ELR (cell line): ENCODE data around the gene PCDH9.

ENCODE experiments used
- DNase-seq: peaks from one replicate; pipeline ENCODE4 v3.0.0-alpha.2; 2015; ENCODE audit warnings: low read depth

The PCDH9 gene

DNA sequence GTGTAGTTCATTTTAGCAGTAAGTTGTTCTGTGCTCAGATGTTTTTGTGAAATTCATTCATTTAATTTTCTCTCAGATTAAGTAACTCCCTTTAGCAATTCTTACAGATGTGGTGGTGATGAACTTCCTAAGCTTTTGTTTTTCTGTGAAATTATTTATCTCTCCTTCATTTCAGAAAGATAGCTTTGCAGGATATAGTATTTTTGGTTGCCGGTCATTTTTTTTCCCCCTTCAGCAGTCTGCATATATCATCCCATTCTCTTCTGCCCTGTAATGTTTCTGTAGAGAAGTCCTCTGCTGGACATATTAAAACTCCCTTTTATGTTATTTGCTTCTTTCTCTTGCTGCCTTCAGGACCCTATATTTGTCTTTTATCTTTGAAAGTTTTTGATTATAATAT is 470.2 kb downstream of the PCDH9 start:
- no peak for DNase-seq

DNA sequence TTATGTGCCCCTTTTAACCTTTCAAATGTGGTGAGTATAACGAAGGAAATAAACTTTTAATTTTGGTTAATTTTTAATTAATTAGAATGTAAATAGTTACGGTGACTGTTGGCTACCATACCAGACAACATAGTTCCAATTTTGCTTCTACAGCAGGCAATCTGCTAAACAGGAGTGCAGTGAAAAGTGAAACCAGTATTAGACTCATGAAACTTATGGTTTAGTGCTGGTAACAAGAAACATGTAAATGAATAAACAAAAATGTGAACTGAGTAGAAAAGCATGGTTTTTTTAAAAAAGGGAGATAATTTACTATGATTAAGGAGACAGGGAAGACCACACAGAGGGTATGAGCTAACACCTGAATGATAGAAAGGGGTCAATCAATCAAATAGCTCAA is 478.4 kb downstream of the PCDH9 start:
- DNase-seq = no peak

DNA sequence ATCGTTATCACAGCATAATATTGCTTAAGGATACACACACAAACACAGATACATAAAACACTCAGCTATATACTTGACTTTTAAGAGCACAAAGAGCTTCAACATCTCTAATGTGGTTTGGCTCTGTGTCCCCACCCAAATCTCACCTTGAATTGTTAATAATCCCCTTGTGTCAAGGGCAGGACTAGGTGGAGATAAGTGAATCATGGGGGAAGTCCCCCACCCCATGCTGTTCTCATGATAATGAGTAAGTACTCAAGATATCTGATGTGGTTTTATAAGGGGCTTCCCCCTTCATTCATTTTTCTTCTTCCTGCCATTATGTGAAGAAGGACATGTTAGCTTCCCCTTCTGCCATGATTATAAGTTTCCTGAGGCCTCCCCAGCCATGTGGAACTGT is 481.4 kb downstream of the PCDH9 start:
- peak; percentile 1 for DNase-seq

DNA sequence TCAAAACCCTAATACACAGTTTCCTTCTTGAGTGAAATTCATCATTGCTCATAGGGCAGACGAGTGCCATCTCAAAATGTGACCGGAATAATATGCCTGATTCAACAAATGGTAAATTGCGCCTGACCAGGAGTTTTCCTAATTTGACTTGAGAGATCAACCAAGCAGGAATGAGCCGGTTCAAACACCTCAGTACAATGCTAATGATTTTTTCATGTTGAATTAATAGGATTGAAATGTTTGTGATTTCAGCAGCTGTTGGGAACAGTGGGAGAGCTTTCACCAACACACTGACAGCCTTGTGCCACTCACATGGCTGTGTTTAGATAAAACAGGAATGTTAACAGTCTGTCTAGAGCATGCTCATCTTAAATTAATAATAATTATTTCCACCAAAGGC is 484.8 kb downstream of the PCDH9 start:
- DNase-seq = no peak

DNA sequence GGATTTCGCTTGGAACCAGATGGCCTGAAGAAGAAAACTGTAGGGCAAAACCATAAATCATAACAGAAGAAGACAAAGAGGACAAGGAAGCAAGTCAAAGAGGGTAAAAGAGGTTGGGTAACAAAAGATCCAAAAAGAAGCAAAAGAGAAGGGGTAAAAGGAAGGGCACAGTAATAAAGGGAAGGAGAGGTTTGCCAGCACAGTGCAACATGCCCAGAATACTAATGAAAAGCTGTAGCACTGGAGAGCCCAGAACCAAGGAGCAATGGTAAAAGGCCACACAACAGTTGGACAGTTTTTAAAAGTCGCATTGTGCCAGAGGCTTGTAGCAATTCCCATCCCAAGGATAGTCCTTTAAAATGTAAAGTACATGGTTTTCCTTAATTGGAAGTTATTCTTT is 506.6 kb downstream of the PCDH9 start:
- DNase-seq = no peak

DNA sequence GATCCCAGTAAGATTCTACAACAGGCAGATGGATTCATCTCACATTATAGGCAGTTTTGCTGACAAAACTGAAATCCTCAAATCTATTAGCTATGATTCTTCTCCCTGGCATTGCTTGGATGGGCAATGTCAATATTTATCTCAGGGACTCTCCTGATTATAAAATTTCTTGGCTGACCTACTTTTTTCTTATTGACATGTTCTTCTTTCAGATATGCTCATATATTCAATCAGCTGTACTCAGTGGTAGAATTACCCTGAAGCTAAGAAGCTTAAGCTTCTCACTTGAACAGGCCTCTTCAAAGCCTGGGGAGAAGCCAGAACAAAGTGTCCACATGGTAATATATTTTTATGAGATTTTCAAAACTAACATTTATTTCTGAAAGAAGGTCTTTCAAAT is 513.6 kb downstream of the PCDH9 start:
- no peak for DNase-seq

DNA sequence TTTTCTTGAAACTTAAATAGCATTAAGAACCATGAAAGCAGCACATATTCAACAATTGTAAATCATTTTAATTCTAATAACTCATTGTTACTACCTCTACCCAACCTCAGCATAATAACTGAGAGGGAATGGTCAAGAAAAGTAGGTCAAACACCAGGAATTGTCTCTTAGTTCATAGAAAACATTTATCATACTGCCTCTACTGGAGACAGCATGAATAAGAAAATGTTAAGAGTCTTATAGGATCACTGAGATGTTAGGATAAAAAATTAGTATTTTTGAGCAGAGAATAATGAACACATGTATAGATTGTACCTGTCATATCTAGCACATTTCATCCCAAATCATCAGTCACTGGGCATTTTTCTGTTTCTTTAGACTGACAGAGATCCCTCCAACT is 515.3 kb downstream of the PCDH9 start:
- DNase-seq = peak; percentile 26

DNA sequence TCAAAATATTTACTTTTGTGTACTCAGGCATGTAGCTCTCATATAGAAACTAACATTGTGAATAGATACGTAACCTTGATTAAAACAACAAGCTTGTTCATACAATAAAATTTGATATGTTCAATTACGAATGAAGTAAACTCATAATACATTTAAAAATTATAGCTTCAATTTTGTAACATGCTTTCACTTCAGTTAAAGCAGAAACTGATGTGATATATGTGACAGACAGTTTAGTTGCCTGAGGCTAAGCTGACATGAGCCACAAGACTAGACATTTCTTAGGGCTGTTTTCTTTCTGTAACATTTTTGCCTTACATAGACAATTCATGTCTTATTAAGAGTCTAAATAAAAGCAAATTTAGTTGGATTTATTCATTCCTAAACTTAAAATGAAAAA is 526.0 kb downstream of the PCDH9 start:
- DNase-seq = no peak

DNA sequence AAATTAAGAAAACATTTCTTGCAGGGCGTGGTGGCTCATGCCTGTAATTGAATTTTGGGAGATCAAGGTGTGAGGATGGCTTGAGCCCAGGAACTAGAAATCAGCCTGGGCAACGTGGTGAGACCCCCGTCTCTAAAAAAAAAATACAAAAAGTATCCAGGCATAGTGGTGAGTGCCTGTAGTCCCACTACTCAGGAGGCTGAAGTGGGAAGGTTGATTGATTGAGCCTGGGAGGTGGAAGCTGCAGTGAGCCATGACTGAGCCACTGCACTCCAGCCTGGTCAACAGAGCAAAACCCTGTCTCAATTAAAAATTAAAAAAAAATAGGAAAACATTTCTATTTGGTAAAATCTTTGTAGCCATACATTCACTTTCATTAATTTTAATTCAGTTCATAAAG is 526.5 kb downstream of the PCDH9 start:
- no peak for DNase-seq

DNA sequence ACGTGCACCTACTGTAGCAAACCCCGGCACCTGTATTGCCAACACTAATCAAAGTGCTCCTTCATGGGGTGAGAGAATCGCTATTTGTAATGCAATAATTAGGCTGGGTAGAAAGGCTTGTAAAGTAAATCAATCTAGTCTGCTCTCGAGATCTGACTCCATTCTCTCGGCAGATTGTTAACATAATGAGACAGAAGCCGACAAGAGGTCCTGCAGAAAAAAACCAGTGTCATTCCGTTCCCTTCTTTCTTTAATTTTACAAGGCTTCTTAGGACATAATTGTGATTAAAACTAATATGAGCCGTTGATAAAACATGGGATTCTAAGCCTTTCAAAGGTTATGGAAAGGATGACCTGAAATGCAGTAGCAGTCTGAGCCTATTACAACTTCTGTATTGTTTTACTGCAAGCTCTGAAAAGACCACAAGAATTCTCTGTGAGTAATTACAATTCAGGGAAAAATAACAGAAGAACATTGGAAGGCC is 530.0 kb downstream of the PCDH9 start:
- peak; percentile 3 for DNase-seq

DNA sequence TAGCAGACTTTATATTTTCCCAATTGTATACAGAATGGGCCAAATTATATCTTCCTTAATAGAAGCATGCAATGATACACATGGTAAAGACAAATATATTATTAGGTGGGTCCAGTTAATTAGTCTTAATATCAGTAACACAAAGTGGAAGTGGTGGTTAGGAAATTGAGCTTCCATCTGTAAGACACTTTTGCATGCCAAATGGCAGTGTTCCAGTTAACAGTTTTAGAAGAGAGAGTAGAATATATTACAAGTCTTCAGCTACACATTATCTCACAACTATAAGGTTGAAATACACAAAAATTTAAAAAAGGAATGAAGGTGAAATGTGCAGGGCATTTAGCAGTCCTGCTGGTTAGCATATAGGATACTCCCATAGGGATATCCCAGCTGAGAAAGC is 536.5 kb downstream of the PCDH9 start:
- no peak for DNase-seq

DNA sequence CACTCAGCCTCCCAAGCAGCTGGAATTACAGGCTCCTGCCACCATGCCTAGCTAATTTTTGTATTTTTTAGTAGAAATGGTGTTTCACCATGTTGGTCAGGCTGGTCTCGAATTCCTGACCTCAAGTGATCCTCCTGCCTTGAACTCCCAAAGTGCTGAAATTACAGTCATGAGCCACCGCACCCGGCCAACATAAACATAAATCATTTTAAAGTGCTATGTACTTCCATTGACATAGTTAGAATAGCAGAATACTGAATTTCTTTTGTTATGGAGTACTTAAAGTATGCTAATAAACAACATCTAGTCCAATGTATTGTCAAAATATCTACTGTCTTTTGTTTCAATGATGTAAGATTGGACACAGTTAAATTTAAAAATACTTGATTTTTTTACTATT is 539.0 kb downstream of the PCDH9 start:
- DNase-seq = no peak

DNA sequence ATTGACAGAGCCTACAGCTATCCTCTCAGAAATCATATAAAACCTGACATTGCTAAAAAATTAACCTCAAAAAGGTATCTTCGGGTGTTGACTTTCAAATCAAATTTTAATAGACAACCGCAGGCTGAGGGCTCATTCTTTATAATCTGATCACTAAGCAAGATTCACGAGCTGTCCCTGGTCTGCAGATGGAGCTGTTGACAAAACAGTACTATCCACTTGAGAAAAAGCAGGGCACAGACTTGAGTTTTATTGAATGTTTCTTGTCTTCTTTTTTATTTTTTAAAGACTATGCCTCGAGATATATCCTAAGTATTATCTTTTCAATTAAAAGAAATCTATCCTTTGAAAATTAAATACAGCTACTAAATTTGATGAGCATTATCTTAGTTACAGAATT is 540.5 kb downstream of the PCDH9 start:
- DNase-seq = peak; percentile 43

DNA sequence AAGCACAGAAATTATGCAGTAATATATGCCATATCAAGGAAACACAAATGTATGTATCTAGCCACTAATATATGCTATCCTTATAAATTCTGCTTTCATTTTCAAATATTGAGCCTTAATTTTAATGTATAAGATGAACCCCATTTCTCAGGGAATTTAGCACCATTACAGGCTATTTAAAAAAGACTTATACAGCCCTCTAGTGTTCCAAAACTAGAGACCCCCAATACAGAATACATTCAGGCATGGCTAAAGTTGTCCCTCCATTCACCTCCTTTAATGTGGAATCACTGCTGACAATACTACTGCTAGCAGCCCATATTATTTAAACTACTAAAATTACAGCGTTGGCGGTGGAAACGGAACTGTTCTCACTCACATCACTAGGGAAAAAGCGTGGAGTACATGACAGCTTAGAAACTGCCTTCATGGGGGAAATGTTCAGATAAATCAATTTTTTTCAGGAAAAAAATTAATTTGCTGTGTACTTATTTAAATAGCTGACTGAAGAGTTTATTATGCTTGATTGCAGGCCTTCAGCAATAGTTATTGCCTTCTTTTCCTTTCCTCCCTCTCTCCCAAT is 541.0 kb downstream of the PCDH9 start:
- peak; percentile 50 for DNase-seq

DNA sequence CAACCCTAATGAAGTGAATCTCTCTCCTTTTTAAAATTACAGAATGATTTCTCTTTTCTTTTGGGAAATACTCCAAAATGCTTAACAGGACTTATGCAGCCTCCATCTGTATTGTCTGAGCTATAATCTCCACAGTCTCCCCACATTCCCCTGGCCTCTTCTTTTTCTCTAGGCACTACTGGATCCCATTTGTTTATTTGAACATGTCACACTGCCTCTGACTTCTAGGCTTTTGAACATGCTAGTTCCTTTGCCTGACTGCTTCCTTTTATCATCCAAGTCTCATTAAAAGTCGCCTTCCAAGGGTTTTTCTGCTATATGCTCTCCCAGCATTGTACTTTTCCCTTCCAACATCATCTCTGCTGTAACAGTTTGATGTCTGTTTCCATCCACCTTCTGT is 548.7 kb downstream of the PCDH9 start:
- no peak for DNase-seq

DNA sequence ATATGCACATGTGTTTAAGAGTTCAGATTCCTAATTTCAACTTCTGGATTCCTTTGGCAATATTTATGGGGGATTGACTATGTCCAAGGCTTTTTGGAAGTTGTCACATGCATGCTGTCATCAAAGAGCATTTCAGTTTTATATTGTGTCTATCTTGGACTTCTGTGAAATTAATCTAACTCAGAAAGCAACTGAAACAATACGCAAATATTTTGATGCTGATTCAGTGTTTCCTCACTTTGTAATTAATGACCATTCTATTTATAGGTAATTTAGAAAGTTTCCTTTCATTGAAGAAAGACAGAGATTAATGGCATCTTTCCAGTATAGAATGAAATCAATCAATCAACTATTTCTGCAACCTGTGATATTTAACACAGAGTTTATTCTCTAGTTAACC is 550.1 kb downstream of the PCDH9 start:
- no peak for DNase-seq

DNA sequence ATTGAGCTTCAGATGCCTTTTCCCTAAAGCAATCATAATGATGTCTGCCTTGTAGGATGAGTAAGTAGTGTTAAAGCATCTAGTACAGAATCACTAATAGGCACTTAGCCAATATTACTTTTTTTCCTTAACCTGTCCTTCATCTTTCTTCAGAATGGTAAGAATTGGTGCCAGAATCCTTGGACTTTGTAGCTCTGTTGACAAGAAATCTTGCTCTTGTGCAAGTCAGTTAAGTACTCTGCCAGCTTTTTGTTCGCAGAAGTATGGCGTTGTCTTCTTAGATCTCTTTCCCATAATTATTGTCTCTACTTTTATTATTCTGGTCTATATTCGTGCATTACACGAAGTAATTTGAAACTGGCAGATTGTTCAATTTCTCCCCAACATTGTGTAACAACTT is 554.5 kb downstream of the PCDH9 start:
- no peak for DNase-seq

DNA sequence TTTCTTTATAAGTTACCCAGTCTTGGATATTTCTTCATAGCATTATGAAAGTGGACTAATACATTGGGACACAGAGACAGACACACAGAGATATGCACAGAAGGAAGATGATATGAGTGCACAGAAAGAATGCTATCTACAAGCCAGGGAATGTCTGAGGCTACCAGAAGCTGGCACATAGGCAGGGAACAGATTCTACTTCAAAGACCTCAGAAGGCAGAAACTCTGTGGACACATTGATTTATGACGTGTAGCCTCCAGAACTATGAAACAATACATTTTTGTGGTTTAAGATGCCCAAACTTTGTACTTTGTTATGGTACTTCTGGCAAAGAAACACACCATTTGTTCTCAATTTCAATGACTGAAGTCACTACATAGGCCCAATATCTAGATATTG is 556.7 kb downstream of the PCDH9 start:
- DNase-seq = peak; percentile 58

DNA sequence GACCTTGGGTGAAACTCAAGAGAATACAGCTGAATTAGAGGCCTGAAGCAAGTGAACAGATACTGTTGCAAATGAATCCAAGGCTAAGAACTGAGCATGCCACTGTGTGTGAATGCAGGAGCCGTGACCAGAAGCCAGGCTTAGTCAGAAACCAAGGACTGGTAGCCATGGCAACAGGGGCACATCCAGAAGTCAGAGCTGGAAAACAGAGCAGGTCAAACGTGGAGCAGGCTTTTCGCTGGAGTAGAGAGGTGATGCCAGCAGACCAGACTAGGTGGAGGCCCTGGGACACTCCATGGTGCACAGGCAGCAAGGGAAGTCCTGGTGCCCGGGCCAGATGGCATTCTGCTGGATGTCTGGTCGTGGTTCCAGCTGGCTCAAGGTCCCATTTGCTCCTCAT is 564.1 kb downstream of the PCDH9 start:
- DNase-seq = peak; percentile 90

DNA sequence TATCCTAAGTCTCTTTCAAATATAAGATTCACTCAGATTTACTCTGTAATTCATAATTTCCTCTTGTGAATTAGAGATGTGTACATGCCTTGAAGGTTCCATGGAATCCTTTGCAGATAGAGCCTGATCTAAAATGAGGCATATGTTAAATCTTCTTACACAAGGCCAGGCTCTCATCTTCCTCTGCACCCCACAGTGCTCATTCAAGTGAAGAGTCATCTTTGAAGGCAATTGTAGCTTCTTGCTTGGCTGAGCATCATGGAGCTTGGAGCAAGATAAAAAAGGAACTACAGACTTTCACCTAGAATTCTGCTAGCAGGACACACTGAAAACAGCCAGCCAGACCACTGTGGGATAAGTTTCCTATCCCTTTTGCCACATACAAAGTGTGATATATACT is 566.4 kb downstream of the PCDH9 start:
- DNase-seq = no peak

DNA sequence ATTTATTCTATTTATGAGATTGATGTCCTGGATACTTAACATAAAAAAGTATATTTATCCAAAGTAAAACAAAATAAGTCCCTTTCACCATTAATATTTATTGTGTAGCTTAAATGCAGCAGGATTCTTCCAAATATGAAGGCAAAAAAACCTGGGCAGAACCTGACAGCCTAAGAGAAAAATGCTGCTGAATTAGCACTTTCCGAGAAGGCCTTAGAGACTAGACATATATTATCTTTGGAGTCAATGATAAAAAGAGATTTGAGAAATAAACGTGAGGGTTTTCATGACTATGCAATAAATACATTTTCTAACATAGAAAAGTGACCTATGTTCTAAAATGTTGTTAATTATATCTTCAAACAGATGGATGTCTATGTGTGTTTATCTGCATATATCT is 566.9 kb downstream of the PCDH9 start:
- no peak for DNase-seq

DNA sequence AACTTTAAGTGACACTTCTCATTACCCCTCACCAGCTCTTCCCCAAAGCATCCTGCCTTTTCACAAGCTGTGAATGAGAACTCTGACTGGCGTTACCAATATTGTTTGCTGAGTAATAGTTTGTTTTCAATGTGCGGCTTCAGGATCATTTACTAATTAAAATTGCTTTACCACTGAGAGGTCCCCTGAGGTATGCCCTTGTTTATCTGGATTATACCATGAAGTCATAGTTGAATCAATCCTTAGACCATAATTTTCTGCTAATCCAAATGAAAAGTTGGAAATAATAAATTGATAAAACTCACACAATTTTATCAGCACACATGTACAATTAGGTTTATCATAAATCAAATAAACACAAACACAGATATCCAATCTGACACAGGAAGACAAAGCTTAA is 568.8 kb downstream of the PCDH9 start:
- no peak for DNase-seq

DNA sequence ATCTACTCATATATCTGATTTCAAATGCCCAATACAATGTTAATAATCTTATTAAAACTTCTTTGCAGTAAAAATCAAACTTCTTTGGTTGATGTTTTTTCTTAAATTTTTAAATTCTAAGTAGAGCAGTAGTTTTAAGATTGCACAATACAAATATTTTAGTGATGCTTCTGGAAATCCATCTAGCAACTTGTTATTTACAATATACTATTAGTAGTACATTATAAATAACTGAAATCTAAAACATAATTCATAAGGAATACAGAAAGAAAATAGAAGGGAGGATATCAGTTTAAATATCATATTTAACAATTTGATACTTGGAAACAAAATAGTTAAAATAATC is 569.7 kb downstream of the PCDH9 start:
- DNase-seq = no peak

DNA sequence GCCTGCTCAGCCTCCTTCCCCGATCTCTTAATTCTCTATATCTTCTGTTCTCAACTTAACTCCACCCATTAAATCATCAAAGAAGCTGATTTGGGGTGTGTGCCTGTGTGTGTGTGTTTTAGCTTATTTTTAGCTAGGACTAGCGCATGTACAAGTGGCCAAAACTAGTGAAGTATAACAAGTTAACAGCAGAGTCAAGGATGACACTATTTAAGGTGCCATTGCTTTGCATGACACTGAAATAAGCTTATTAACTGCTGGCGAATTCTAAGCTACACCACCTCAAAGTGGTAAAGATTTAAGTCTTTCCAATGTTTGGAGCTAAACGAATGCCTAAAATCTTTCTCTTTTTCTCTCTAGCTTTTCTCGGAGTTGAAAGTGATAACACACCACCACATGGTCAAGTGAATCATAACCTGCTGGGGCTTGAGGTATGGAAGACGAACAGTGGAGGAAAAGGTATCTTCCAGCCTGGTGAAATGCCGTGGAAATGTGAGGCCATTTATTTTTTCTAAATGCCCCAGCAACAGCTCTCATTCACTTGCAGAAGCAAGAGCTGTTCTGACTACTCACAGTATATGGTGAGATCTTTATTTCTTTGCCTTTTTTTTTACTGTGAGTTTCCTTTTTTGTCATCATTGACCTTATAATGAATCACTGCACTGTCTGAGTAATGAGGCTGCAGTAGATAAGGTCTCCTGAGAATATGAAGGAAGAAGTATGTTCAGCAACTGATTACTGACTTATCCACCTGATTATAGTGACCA is 570.3 kb downstream of the PCDH9 start:
- DNase-seq = peak; percentile 90
